GM21529 (cell line): ENCODE results near the gene CRY2.

Source experiments
- ATAC-seq: cut with Tn5 transposase; IDR thresholded peaks from one replicate; pipeline ENCODE4 v1.9.1; 2021; ENCODE audit not compliant: unreplicated experiment

Gene CRY2

GRCh38 chr11:45877221-45877620 is 29.9 kb downstream of the CRY2 start:
- no peak for ATAC-seq

GRCh38 chr11:45877845-45878244 is 30.6 kb downstream of the CRY2 start:
- no peak for ATAC-seq

GRCh38 chr11:45879803-45880686 is 32.8 kb downstream of the CRY2 start:
- no peak for ATAC-seq

GRCh38 chr11:45880772-45881570 is 33.7 kb downstream of the CRY2 start:
- ATAC-seq, result no peak

- no peak for ATAC-seq
Observed at GRCh38 chr11:45881708-45882368, 34.6 kb downstream of the CRY2 start.

- no peak for ATAC-seq
Observed at GRCh38 chr11:45884596-45885185, 37.4 kb downstream of the CRY2 start.

- ATAC-seq, result peak; percentile 55
Observed at GRCh38 chr11:45885274-45885920, 38.1 kb downstream of the CRY2 start, which contains the start of gene MAPK8IP1. Gene MAPK8IP1 (plus strand): TSS chr11:45885651. CDS start chr11:45885821, 170 bp downstream.

- ATAC-seq, result no peak
Observed at GRCh38 chr11:45885921-45886721, 38.8 kb downstream of the CRY2 start.

- ATAC-seq, result no peak
Observed at GRCh38 chr11:45886816-45887520, 39.7 kb downstream of the CRY2 start.

GRCh38 chr11:45887587-45887986 is 40.3 kb downstream of the CRY2 start:
- ATAC-seq, result no peak

- no peak for ATAC-seq
Observed at GRCh38 chr11:45889555-45889954, 42.3 kb downstream of the CRY2 start.

GRCh38 chr11:45889966-45890365 is 42.7 kb downstream of the CRY2 start:
- ATAC-seq, result no peak

GRCh38 chr11:45890886-45891550 is 43.7 kb downstream of the CRY2 start:
- ATAC-seq, result no peak

- no peak for ATAC-seq
Observed at GRCh38 chr11:45892856-45893255, 45.6 kb downstream of the CRY2 start.

- ATAC-seq, result no peak
Observed at GRCh38 chr11:45894555-45895247, 47.4 kb downstream of the CRY2 start.

- ATAC-seq, result no peak
Observed at GRCh38 chr11:45895553-45896259, 48.4 kb downstream of the CRY2 start.

- ATAC-seq, result no peak
Observed at GRCh38 chr11:45896422-45896984, 49.2 kb downstream of the CRY2 start.
